Measurements from ENCODE around the gene SERINC2. TPM values are rescaled to one million over a fixed set of nuclear protein-coding genes. Genes with fewer than 3 reads are reported as not detected.

The SERINC2 gene
- total and polyA plus RNA-seq, 9 of the 15 experiments (the other 6 are each of a cell fraction or from before 2014, with no cell fraction given), result 0.07 to 1.2 (median 0.70) TPM; not detected in 2

DNA sequence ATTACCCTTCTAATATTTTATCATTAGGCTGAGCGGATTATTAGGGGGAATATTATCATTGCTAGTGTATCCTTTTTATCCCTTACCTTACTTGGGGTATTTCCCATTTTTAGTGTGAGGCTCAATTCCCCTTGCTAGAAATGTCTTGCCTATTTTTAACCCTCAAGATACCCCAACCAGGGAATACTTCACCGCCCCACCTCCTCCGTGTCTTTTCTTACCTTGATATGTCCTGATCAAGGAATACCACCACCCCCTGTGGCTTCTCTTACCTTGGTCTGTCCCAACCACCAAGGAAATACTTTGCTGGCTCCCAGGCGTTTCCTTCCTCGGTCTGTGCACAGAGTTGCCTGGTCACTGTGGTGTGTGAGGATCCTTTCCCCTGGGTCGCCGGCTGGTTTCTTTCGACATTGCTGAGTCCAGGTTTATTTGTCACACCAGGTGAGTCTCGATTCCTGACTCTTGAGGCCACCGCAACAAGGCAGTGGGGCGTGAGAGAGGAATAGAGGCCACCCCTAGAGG, 57.8 kb downstream of the SERINC2 start (continued):
- TF ChIP-seq RFX5 (IDR thresholded peaks at IDR 0.05; ENCODE audit: low read depth, low read length) (no peak), ARNT (IDR thresholded peaks at IDR 0.05) (no peak), KLF6 (CRISPR knock-in tag; IDR thresholded peaks at IDR 0.05; ENCODE audit: borderline replicate concordance) (no peak), DMBX1 (CRISPR knock-in tag; IDR thresholded peaks at IDR 0.05; ENCODE audit: borderline replicate concordance) (peak; percentile 46; the same call in 1 of the 2 replicates), RBM22 (IDR thresholded peaks at IDR 0.05; ENCODE audit: low read depth, low read length, poor library complexity, severe bottlenecking) (no peak), XRCC5 (IDR thresholded peaks at IDR 0.05; ENCODE audit: low read depth, low read length) (no peak), ZNF583 (CRISPR knock-in tag; IDR thresholded peaks at IDR 0.05) (no peak; the same call in 1 of the 2 replicates), JUN (IDR thresholded peaks at IDR 0.05; ENCODE audit: borderline replicate concordance, low read depth, low read length) (no peak), JUN (CRISPR knock-in tag; IDR thresholded peaks at IDR 0.05; ENCODE audit: borderline replicate concordance) (no peak), GTF2A2 (tag; IDR thresholded peaks at IDR 0.05) (peak; percentile 55; the same call in 1 of the 2 replicates), PTRF (tag; IDR thresholded peaks at IDR 0.05) (peak; percentile 18), MCM3 (IDR thresholded peaks at IDR 0.05) (no peak), HDAC8 (tag; IDR thresholded peaks at IDR 0.05) (peak; percentile 55; the same call in 1 of the 2 replicates), E2F3 (CRISPR knock-in tag; IDR thresholded peaks at IDR 0.05) (no peak), ZFP30 (CRISPR knock-in tag; IDR thresholded peaks at IDR 0.05; ENCODE audit: borderline replicate concordance) (no peak), ZKSCAN8 (CRISPR knock-in tag; IDR thresholded peaks at IDR 0.05) (no peak), ZNF408 (CRISPR knock-in tag; IDR thresholded peaks at IDR 0.05; ENCODE audit: low read depth) (no peak), TEAD4 (IDR thresholded peaks at IDR 0.05; ENCODE audit: low read length) (no peak), TEAD4 (CRISPR knock-in tag; IDR thresholded peaks at IDR 0.05; ENCODE audit: borderline replicate concordance) (no peak), GATA2 (CRISPR knock-in tag; IDR thresholded peaks at IDR 0.05) (no peak), YY1 (IDR thresholded peaks at IDR 0.05; ENCODE audit: borderline replicate concordance in 1 of 3, control insufficient read depth in 1 of 3, extremely low read depth in 1 of 3, insufficient read depth in 3 of 3, insufficient read length in 1 of 3, insufficient replicate concordance in 2 of 3, low read depth in 1 of 3, low read length in 2 of 3) (no peak)
- TF ChIP-seq, protein P1, sequence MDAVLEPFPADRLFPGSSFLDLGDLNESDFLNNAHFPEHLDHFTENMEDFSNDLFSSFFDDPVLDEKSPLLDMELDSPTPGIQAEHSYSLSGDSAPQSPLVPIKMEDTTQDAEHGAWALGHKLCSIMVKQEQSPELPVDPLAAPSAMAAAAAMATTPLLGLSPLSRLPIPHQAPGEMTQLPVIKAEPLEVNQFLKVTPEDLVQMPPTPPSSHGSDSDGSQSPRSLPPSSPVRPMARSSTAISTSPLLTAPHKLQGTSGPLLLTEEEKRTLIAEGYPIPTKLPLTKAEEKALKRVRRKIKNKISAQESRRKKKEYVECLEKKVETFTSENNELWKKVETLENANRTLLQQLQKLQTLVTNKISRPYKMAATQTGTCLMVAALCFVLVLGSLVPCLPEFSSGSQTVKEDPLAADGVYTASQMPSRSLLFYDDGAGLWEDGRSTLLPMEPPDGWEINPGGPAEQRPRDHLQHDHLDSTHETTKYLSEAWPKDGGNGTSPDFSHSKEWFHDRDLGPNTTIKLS (IDR thresholded peaks at IDR 0.05; ENCODE audit: borderline replicate concordance, low read depth), result no peak
- TF ChIP-seq, protein P2, sequence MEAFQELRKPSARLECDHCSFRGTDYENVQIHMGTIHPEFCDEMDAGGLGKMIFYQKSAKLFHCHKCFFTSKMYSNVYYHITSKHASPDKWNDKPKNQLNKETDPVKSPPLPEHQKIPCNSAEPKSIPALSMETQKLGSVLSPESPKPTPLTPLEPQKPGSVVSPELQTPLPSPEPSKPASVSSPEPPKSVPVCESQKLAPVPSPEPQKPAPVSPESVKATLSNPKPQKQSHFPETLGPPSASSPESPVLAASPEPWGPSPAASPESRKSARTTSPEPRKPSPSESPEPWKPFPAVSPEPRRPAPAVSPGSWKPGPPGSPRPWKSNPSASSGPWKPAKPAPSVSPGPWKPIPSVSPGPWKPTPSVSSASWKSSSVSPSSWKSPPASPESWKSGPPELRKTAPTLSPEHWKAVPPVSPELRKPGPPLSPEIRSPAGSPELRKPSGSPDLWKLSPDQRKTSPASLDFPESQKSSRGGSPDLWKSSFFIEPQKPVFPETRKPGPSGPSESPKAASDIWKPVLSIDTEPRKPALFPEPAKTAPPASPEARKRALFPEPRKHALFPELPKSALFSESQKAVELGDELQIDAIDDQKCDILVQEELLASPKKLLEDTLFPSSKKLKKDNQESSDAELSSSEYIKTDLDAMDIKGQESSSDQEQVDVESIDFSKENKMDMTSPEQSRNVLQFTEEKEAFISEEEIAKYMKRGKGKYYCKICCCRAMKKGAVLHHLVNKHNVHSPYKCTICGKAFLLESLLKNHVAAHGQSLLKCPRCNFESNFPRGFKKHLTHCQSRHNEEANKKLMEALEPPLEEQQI (IDR thresholded peaks at IDR 0.05), result no peak

Data from K562 (cell line).